A549 treated with CORT108297 at 1 μM for 4 hours (cell line): ENCODE results near the gene OOEP. TPM values are rescaled to one million over a fixed set of nuclear protein-coding genes. Genes with fewer than 3 reads are reported as not detected.

Experiments used
- total RNA-seq: library from RNA; stranded (reverse); fragments of 200-300 nt; extraction: Qiagen RNA extraction; gene quantifications from 5 replicates; pipeline ENCODE4 v1.2.3, GENCODE V29; 2022

Gene OOEP
- not detected in 5 replicates for total RNA-seq

GRCh38 chr6:73369563-73369962, at the start of gene OOEP:
TSS of gene OOEP (minus strand) at chr6:73369897. CDS start at chr6:73369792, 105 bp downstream.

GRCh38 chr6:73394577-73395354, 25.1 kb upstream of the OOEP start, which contains the start of gene DDX43:
TSS of gene DDX43 (plus strand) at chr6:73394828. CDS start at chr6:73394906, 78 bp downstream.

GRCh38 chr6:73362358-73362757, 7.3 kb downstream of the OOEP start, which contains the start of gene KHDC3L:
TSS of gene KHDC3L (plus strand) at chr6:73362658. CDS start at chr6:73362730, 72 bp downstream.

GRCh38 chr6:73353636-73354593, 15.8 kb downstream of the OOEP start, which contains the start of gene DPPA5:
TSS of gene DPPA5 (minus strand) at chr6:73354276. CDS start at chr6:73354225, 51 bp downstream.

Other genes with a start within 250 kb of the OOEP start
- gene KHDC1L, start 144.4 kb downstream of the OOEP start, total RNA-seq = 0.23 to 0.40 TPM (median 0.30 TPM) in 5 replicates
- 3.6 to 4.5 TPM (median 4.1 TPM) in 5 replicates for gene KHDC1, start 106.7 kb downstream of the OOEP start, total RNA-seq
- not detected in 5 replicates for gene DPPA5, start 15.6 kb downstream of the OOEP start, total RNA-seq
- not detected in 5 replicates for gene KHDC3L, start 7.2 kb downstream of the OOEP start, total RNA-seq
- not detected in 5 replicates for gene DDX43, start 24.9 kb upstream of the OOEP start, total RNA-seq
- gene CGAS, start 82.4 kb upstream of the OOEP start, total RNA-seq = 5.2 to 6.3 TPM (median 5.4 TPM) in 5 replicates
- 10.1 to 14.1 TPM (median 10.6 TPM) in 5 replicates for gene MTO1, start 91.8 kb upstream of the OOEP start, total RNA-seq
- gene EEF1A1, start 151.1 kb upstream of the OOEP start, total RNA-seq = 7,472 to 9,100 TPM (median 7,583 TPM) in 5 replicates